Activated T-cell treated with anti-CD3 and anti-CD28 coated beads, Interleukin-2, amount 50 U/mL, for 24 hours (primary cell): Measurements from ENCODE around the gene MBP.
"Not testable (repeated sequence)": the region's sequence is repeated elsewhere in the genome, so short reads cannot be mapped to it uniquely, and the experiment has no call there.

Source experiments
- DNase-seq: peaks from one replicate; pipeline ENCODE4 v3.0.0-alpha.2; 2020
- H3K27ac Mint-ChIP-seq: 2 replicates; pipeline ENCODE4 v1.8.0; 2020; ENCODE audit warnings: mild to moderate bottlenecking, mixed read lengths
- H3K27me3 Mint-ChIP-seq: 2 replicates; pipeline ENCODE4 v1.8.0; 2020; ENCODE audit warnings: mixed read lengths
- H3K36me3 Mint-ChIP-seq: 2 replicates; pipeline ENCODE4 v1.8.0; 2020; ENCODE audit warnings: low read depth, mixed read lengths
- H3K4me1 Mint-ChIP-seq: 2 replicates; pipeline ENCODE4 v1.8.0; 2020; ENCODE audit warnings: low read depth, mixed read lengths
- H3K4me3 Mint-ChIP-seq: 2 replicates; pipeline ENCODE4 v1.8.0; 2020; ENCODE audit warnings: mild to moderate bottlenecking, moderate library complexity, mixed read lengths
- H3K9me3 Mint-ChIP-seq: 2 replicates; pipeline ENCODE4 v1.8.0; 2020; ENCODE audit warnings: mixed read lengths

MBP gene

DNA sequence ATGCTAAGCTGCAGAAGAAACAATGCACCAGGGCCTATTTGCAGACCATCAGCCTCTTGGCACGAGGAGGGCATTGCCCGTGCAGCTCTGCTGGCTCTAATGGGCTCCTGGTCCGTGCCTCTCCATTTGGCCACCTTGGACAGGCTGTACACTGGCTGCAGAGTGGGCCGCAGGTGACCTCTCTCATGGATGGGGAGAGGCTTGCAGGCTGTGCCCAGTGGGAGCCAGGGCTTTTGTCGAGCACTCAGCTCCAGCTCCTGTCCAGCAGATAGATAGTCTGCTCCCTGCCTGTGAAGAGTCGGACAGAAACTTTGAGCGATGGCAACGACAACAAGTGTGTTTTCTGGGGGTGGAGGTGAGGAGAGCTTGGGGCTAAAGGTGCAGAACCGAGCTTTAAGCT lies 100.9 kb downstream of the MBP start:
- Mint-ChIP-seq H3K27me3 (no peaks in the 10 kb centered on the region), H3K9me3 (no peaks in the 10 kb centered on the region), H3K4me3 (no peak overlapping the region), H3K36me3 (peaks cover 55% of the 10 kb centered on the region), H3K4me1 (peaks cover 39% of the 10 kb centered on the region), H3K27ac (no peak overlapping the region)
- DNase-seq, result no peak

DNA sequence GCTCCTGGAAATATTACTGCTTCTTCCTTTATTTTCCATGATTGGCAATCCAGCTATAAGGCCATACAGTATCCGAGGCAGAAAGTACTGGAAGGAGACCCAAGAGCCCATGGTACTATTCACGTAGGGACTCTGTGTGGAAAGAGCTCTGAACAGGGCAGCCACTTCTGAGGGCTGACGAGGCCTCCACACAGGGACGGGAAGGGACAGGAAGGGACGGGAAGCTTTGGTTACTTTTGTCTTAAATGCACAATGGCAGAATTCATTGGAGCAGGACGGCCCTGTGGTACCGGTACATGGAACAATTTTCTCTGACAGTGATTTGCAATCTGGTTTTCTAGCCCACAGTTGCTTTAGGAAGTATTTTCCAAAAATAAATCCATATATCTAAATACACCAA lies 102.4 kb downstream of the MBP start:
- H3K4me1 Mint-ChIP-seq, result peaks cover 32% of the 10 kb centered on the region
- no peak overlapping the region for H3K27ac Mint-ChIP-seq

DNA sequence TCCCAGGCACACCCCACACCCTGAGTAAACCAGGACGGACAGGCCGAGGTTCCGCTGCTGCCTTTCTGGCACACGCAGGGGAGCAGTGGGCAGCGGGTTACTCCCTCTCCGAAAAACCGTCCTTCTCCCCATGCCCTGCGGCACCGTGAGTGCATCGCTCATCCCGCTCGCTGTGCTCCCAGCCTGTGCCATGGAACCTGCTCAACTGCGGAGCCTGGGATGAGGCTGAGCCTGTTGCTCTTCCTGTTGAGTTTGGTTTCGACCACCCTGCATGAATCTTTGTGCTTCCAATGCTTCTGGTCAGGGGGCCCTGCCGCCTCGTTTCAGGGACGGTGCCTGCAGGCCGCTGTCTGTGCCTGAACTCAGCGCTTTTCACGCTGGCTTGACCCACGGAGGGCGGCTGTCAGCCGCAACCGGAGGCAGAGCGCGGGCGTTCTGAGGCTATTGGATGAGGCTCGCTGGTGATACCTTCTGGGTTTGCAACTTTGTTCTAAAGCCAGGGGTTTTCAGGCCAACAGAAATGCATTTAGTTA lies 106.7 kb downstream of the MBP start:
- H3K27ac Mint-ChIP-seq, result no peak overlapping the region
- H3K4me3 Mint-ChIP-seq, result no peak overlapping the region
- peaks cover 11% of the 10 kb centered on the region for H3K4me1 Mint-ChIP-seq
- no peak for DNase-seq
- no peaks in the 10 kb centered on the region for H3K27me3 Mint-ChIP-seq
- H3K36me3 Mint-ChIP-seq, result peaks cover 58% of the 10 kb centered on the region
- H3K9me3 Mint-ChIP-seq, result no peaks in the 10 kb centered on the region

More for the DNA sequence above, 102.4 kb downstream of the MBP start:
- DNase-seq, result no peak
- Mint-ChIP-seq H3K9me3 (no peaks in the 10 kb centered on the region), H3K36me3 (peaks cover 62% of the 10 kb centered on the region), H3K4me3 (no peak overlapping the region), H3K27me3 (no peaks in the 10 kb centered on the region)

DNA sequence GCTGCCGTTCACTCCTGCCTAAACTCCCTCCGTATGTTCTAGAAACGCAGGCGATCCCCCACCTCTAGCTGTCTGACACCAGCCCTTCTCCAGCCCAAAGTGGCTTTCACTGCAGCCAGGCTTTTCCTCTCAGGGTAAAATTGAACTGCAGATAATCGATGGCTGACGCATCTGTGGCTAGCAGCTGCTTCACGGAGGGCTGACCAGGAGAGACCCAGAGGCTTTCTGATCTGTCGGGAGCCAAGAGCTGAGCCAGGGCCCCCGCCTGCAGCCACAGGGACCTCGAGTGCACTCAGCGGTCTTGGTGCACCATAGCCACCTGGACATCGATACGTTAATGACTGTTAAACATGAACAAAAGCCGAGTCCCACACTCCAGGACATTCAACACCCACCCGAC lies 107.5 kb downstream of the MBP start:
- Mint-ChIP-seq H3K27me3 (no peaks in the 10 kb centered on the region), H3K4me3 (no peak overlapping the region), H3K27ac (peak overlapping the region; percentile 61), H3K9me3 (no peaks in the 10 kb centered on the region), H3K4me1 (peaks cover 13% of the 10 kb centered on the region), H3K36me3 (peaks cover 54% of the 10 kb centered on the region)
- DNase-seq, result no peak

DNA sequence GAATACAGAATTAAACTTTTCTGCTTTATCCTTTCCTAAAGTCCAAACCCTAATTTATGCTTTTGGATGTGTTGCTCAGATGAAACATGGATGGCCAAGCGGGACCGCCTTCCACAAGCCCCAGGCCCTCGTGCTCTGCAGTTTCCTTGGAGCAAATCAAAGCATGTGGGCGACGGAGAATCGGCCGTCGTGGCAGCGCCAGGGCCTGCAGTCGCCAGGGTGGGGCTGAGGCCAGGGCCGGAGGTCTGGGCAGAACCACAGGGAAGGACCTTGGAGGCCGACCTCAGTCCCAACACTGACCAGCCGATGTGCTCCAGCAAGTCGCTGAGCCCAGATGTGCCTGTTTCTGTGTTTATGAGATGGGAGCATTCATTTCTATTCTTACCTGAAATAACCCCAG lies 108.1 kb downstream of the MBP start:
- no peaks in the 10 kb centered on the region for H3K27me3 Mint-ChIP-seq
- no peak overlapping the region for H3K27ac Mint-ChIP-seq
- DNase-seq, result no peak
- H3K36me3 Mint-ChIP-seq, result peaks cover 54% of the 10 kb centered on the region
- peaks cover 13% of the 10 kb centered on the region for H3K4me1 Mint-ChIP-seq
- H3K9me3 Mint-ChIP-seq, result no peaks in the 10 kb centered on the region
- no peak overlapping the region for H3K4me3 Mint-ChIP-seq

DNA sequence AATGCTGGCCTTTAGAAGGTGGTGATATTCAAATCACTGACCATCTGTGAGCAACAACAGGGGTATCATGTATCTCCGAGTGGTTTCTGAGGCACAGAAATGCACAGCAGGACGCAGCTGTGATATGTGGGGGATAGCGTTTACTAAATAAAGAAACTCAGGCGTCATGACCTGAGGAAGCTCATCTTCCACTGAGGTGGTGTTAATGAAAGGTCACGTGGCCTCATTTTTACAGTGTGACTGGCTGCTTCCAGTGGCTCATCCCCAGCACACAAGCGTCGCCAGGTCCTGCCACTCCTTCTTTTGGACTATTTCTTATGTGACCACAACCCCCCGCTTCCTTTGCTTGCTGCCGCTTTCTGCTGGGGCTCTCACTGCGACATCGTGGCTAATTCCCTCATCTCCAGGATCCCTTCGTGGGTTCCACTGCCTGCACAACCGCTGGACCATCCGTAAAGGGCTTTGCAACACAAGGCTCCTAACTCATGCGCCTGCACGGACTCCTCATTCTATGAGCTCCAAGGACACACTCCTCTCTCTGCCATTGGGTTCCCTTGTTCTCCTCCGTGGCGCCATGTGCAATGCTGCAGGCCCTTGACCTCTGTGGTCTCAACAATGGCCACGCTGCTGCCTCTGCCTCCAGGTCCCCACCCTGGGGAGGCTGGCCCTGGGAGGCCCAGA lies 109.3 kb downstream of the MBP start:
- Mint-ChIP-seq H3K4me1 (peaks cover 13% of the 10 kb centered on the region), H3K9me3 (no peaks in the 10 kb centered on the region), H3K27me3 (no peaks in the 10 kb centered on the region), H3K27ac (no peak overlapping the region), H3K4me3 (no peak overlapping the region), H3K36me3 (peaks cover 60% of the 10 kb centered on the region)
- no peak for DNase-seq

DNA sequence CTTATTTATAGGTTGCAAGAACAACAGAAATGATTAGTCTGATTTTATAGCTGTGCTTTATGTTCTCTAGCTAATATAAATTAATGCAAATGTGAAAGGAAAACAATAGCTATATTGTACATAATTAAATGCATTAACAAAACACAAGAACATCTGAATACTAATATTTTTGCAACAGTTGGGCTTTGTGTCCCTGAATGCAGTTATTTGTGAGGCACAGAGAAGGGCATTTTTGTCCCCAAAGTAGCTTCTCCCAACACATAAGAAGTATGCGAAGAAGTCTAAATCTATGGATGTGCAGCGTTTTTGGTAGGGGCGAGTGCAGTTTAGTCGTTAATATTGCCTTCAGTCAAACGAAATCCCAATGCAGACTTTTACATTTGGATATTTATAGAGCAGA lies 110.0 kb downstream of the MBP start:
- Mint-ChIP-seq H3K27ac (no peak overlapping the region), H3K4me1 (peaks cover 13% of the 10 kb centered on the region), H3K36me3 (peaks cover 65% of the 10 kb centered on the region), H3K9me3 (no peaks in the 10 kb centered on the region), H3K4me3 (no peak overlapping the region), H3K27me3 (no peaks in the 10 kb centered on the region)
- no peak for DNase-seq

DNA sequence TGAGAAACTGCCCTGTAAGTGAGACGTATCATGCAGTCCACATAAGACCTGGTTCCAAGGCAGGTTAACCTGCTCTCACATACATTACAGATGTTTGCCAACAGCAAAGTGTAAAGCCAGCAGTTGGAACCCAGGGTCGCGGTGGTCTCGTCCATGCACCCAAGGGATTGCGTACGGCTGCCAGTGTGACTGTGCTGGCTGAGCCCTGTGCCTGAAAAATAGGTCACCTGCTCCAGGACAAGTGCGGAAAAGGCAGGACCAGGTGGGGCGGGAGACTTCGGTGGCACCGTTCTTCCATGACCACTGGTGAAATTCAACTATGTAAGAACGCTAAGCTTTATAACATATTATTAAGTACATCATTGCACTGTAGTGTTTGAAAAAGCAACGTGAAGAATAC lies 110.5 kb downstream of the MBP start:
- Mint-ChIP-seq H3K36me3 (peaks cover 66% of the 10 kb centered on the region), H3K4me3 (no peak overlapping the region), H3K4me1 (peaks cover 9% of the 10 kb centered on the region), H3K9me3 (no peaks in the 10 kb centered on the region), H3K27me3 (no peaks in the 10 kb centered on the region), H3K27ac (no peak overlapping the region)
- DNase-seq, result no peak

DNA sequence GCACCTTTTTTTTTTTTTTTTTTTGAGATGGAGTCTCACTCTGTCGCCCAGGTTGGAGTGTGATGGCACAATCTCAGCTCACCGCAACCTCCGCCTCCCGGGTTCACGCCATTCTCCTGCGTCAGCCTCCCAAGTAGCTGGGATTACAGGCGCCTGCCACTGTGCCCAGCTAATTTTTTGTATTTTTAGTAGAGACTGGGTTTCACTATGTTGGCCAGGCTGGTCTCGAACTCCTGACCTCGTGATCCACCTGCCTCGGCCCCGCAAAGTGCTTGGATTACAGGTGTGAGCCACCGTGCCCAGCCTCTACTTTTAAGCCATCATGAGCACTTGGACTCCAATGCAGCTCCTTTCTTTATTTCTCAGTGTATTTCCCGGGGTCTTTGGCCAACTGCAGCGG lies 111.1 kb downstream of the MBP start:
- peaks cover 72% of the 10 kb centered on the region for H3K36me3 Mint-ChIP-seq
- H3K27ac Mint-ChIP-seq, H3K4me3 Mint-ChIP-seq, DNase-seq, H3K27me3 Mint-ChIP-seq, H3K9me3 Mint-ChIP-seq, H3K4me1 Mint-ChIP-seq: not testable (repeated sequence)

DNA sequence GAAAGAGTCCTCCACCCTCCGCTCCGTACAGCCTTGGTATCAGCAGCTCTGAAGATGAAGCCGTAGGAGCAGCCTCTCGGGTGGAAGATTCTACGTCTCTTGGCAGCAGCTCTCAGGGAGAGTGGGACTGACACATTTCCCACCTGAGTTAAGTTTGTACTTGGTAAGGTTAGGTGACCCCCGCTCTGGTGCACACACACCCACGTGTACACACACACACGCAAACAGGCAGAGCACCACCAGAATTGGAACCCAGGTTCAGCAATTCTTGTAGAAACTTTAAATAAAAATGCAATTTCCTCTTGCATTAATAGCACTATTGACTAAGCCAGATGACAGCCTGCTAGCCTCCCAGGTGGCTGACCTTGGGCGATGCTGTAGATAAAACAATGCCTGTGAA lies 111.5 kb downstream of the MBP start:
- Mint-ChIP-seq H3K27ac (peak overlapping the region; percentile 41), H3K27me3 (no peaks in the 10 kb centered on the region)

DNA sequence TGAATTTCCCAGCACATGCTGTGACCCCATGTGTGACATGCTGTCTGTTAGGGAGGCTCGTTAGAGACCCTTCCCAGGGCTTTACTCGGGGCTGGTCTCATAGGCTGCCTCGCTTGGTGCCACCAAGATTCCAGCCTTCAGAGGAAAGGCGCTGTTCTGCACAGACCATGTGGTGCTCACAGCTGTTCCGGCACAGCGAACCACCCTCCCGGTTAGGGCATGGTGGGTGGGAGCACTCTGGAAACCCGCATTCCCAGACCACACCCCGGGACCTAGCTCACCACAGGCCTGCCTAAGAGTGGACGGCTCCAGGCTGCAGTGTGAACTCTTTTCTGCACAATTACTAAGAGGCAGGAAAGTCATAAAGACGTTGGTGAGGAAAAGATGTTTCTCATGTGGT lies 112.0 kb downstream of the MBP start:
- peaks cover 72% of the 10 kb centered on the region for H3K36me3 Mint-ChIP-seq
- H3K27me3 Mint-ChIP-seq, result no peaks in the 10 kb centered on the region
- DNase-seq, result no peak
- H3K9me3 Mint-ChIP-seq, result no peaks in the 10 kb centered on the region
- peaks cover 16% of the 10 kb centered on the region for H3K4me1 Mint-ChIP-seq
- H3K27ac Mint-ChIP-seq, result no peak overlapping the region
- H3K4me3 Mint-ChIP-seq, result no peak overlapping the region

More for the DNA sequence above, 111.5 kb downstream of the MBP start:
- Mint-ChIP-seq H3K4me3 (no peak overlapping the region), H3K36me3 (peaks cover 72% of the 10 kb centered on the region), H3K9me3 (no peaks in the 10 kb centered on the region), H3K4me1 (peaks cover 13% of the 10 kb centered on the region)
- DNase-seq, result no peak

DNA sequence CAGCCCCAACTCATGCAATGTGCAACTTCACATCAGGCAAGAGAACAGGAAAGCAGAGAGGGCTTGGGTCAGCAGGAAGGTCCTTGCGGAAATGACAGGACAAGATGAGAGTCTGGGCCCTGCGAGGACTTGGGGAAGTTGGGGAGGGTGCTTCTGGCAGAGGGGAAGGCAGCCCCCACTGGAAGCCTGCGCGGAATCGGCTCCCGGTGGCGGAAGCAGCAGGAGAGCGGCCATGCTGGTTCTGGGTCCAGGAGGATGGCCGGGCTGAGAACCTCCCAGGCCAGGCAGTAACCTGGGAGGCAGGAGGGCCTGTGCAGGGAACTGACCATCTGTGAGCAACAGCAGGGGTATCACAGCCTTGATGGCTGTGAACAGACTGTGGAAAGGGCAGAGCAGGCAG lies 112.9 kb downstream of the MBP start:
- Mint-ChIP-seq H3K4me3 (no peak overlapping the region), H3K27me3 (no peaks in the 10 kb centered on the region), H3K4me1 (peaks cover 19% of the 10 kb centered on the region), H3K36me3 (peaks cover 72% of the 10 kb centered on the region), H3K27ac (peak overlapping the region; percentile 57), H3K9me3 (no peaks in the 10 kb centered on the region)
- DNase-seq, result no peak

DNA sequence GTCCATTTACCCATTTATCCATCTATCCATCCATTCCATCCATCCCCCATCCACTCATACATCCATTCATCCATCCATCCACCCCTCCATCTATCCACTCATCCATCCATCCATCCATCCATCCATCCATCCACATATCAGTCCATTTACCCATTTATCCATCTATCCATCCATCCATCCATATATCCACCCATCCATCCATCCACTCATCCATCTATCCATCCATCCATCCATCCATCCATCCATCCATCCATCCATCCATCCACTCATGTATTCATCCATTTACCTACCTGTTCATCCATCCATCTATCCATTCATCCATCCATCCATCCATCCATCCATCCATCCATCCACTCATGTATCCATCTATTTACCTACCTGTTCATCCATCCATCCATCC lies 113.9 kb downstream of the MBP start:
- H3K4me1 Mint-ChIP-seq, result peaks cover 18% of the 10 kb centered on the region
- not testable (repeated sequence) for H3K27ac Mint-ChIP-seq, DNase-seq, H3K27me3 Mint-ChIP-seq, H3K9me3 Mint-ChIP-seq, H3K4me3 Mint-ChIP-seq
- peaks cover 73% of the 10 kb centered on the region for H3K36me3 Mint-ChIP-seq

DNA sequence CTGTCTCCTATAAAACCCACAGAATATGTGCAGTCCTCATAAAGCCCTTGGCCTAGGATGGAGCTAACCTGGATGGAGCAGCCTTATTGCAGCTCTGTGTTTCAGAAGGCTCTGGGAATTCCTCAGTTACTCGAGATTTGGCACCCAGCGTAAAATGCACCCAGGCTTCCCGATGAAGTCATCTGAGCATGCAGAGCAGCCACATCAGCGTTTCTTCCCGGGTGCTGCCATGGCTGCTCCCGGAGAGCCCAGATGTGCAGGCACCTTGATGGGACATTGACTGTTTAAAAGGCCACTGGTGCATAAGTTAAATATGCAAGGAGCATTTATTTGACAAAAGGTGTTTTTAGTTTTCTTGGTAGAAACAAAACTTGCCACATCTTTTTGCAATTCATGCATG lies 115.2 kb downstream of the MBP start:
- H3K9me3 Mint-ChIP-seq, result no peaks in the 10 kb centered on the region
- peaks cover 18% of the 10 kb centered on the region for H3K4me1 Mint-ChIP-seq
- H3K27me3 Mint-ChIP-seq, result no peaks in the 10 kb centered on the region
- H3K4me3 Mint-ChIP-seq, result no peak overlapping the region
- H3K27ac Mint-ChIP-seq, result no peak overlapping the region
- no peak for DNase-seq
- peaks cover 83% of the 10 kb centered on the region for H3K36me3 Mint-ChIP-seq

DNA sequence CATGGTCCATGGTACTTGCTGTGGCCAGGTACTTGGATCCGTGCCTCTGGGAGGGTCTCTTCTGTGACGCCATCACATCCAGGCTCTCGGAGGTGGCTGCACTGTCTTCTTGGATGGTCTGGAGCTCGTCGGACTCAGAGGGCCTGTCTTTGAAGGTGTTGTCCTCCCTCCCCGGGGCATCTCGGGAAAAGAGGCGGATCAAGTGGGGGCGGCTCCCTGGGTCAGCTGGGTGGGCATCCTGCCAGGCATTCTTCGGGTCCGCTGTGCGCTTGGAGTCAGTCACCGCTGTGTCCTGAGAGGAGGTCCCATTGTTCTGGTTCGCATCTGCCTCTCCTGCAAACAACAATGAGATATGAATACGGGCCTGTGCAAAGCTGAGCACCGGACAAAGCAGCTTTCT lies 115.6 kb downstream of the MBP start:
- H3K27me3 Mint-ChIP-seq, result no peaks in the 10 kb centered on the region
- no peak overlapping the region for H3K4me3 Mint-ChIP-seq
- H3K9me3 Mint-ChIP-seq, result no peaks in the 10 kb centered on the region
- no peak for DNase-seq
- H3K27ac Mint-ChIP-seq, result no peak overlapping the region
- peaks cover 85% of the 10 kb centered on the region for H3K36me3 Mint-ChIP-seq
- H3K4me1 Mint-ChIP-seq, result peaks cover 20% of the 10 kb centered on the region
